Endothelial cell of umbilical vein (primary cell): ENCODE results near the gene FNDC8. TPM values are rescaled to one million over a fixed set of nuclear protein-coding genes. Genes with fewer than 3 reads are reported as not detected.

Experiments
- BruUV-seq: library from RNA; stranded (reverse); fragments of 400-500 nt; replicated peaks from 2 replicates; lab custom pipeline; 2021; lab: Mats Ljungman, UMichigan
- CTCF ChIA-PET: fragments of 300-600, 350-600 bp; sonication (Branson Sonifier 250); formaldehyde crosslinking; loops from one replicate; lab custom pipeline; 2021; ENCODE audit warnings: antibody characterized with exemption, inconsistent platforms; lab: Charles Lee
- POLR2A ChIA-PET: fragments of 300-600, 350-600 bp; sonication (Branson Sonifier 250); formaldehyde crosslinking; loops from one replicate; lab custom pipeline; 2021; ENCODE audit warnings: antibody characterized with exemption, inconsistent platforms; lab: Charles Lee
- DNase-seq: peaks from one replicate; pipeline ENCODE4 v3.0.0-alpha.2; 2011; ENCODE audit warnings: low read depth, low spot score
- FAIRE-seq: peaks from 2 replicates; lab custom pipeline; 2011; peaks lifted over from hg19 to GRCh38; lab: Jason Lieb, UNC
- H2AFZ ChIP-seq: 2 replicates; pipeline ENCODE4 v1.6.0; 2012; ENCODE audit warnings: low read depth, low read length, control low read depth, inconsistent platforms
- H3K27ac ChIP-seq: 2 replicates; pipeline ENCODE4 v1.5.1; 2011; ENCODE audit warnings: low read depth, mild to moderate bottlenecking, control low read depth, low read length, moderate library complexity; ENCODE audit not compliant: insufficient read depth
- H3K27me3 ChIP-seq, 2 experiments: 2 replicates each; pipeline versions ENCODE4 v1.6.0 to v1.6.1; 2011; ENCODE audit warnings: low read length in 2 of 2, mixed read lengths in 1 of 2; ENCODE audit not compliant: control insufficient read depth in 2 of 2, insufficient read depth in 2 of 2
- H3K36me3 ChIP-seq, 2 experiments: 2 replicates in 1 of 2; 3 replicates in 1 of 2; pipeline ENCODE4 v1.5.1; 2011; ENCODE audit warnings: low read length in 2 of 2, mild to moderate bottlenecking in 1 of 2, moderate library complexity in 1 of 2; ENCODE audit not compliant: control insufficient read depth in 2 of 2, insufficient read depth in 2 of 2; ENCODE audit errors: extremely low read depth in 1 of 2
- H3K4me1 ChIP-seq: 3 replicates; pipeline ENCODE4 v1.5.1; 2011; ENCODE audit warnings: mild to moderate bottlenecking, low read length; ENCODE audit not compliant: control insufficient read depth, insufficient read depth; ENCODE audit errors: extremely low read depth
- H3K4me2 ChIP-seq: 2 replicates; pipeline ENCODE4 v1.6.1; 2011; ENCODE audit warnings: low read length, control low read depth, mixed read lengths; ENCODE audit not compliant: insufficient read depth
- H3K4me3 ChIP-seq, 3 experiments: fragments of 200-600 bp in 1 of 3; sonication (generic), shearing (Covaris generic) in 1 of 3; replicated peaks in 1 of 3; 2 replicates each; pipeline ENCODE4 v1.5.1; 2011 to 2016; ENCODE audit warnings: control low read depth in 3 of 3, low read length in 3 of 3, mild to moderate bottlenecking in 2 of 3, inconsistent platforms in 1 of 3, low read depth in 1 of 3, moderate library complexity in 1 of 3; ENCODE audit not compliant: insufficient read depth in 1 of 3
- H3K79me2 ChIP-seq: 2 replicates; pipeline ENCODE4 v1.6.0; 2012; ENCODE audit warnings: low read length, inconsistent platforms; ENCODE audit not compliant: control insufficient read depth, insufficient read depth
- H3K9ac ChIP-seq: replicated peaks from 2 replicates; pipeline ENCODE3; 2011; ENCODE audit warnings: low read length, control low read depth; ENCODE audit not compliant: insufficient read depth; ENCODE audit errors: extremely low read depth
- H3K9me1 ChIP-seq: replicated peaks from 3 replicates; pipeline ENCODE4 v1.6.0; 2011; ENCODE audit warnings: mild to moderate bottlenecking, low read length; ENCODE audit not compliant: control insufficient read depth, insufficient read depth; ENCODE audit errors: extremely low read depth
- H3K9me3 ChIP-seq: replicated peaks from 2 replicates; pipeline ENCODE4 v1.5.1; 2012; ENCODE audit warnings: low read length, inconsistent platforms; ENCODE audit not compliant: control insufficient read depth, insufficient read depth
- H4K20me1 ChIP-seq: replicated peaks from 2 replicates; pipeline ENCODE3; 2011; ENCODE audit warnings: mild to moderate bottlenecking, low read length; ENCODE audit not compliant: control insufficient read depth, insufficient read depth; ENCODE audit errors: extremely low read depth
- EZH2 ChIP-seq: IDR thresholded peaks from 2 replicates; pipeline ENCODE4 v1.6.1; 2012; ENCODE audit warnings: borderline replicate concordance, low read depth, mild to moderate bottlenecking, moderate library complexity, low read length, inconsistent platforms; ENCODE audit not compliant: severe bottlenecking
- FOS ChIP-seq: IDR thresholded peaks from 2 replicates; pipeline ENCODE4 v1.6.1; 2011; ENCODE audit warnings: mild to moderate bottlenecking, low read length, moderate library complexity, borderline replicate concordance; ENCODE audit not compliant: insufficient read depth
- GATA2 ChIP-seq: IDR thresholded peaks from 2 replicates; pipeline ENCODE4 v1.7.0; 2011; ENCODE audit warnings: low read depth, mild to moderate bottlenecking, moderate library complexity, mixed read lengths, low read length; ENCODE audit not compliant: insufficient read length, insufficient read depth
- JUN ChIP-seq: IDR thresholded peaks from 2 replicates; pipeline ENCODE4 v1.6.1; 2011; ENCODE audit warnings: borderline replicate concordance, low read depth; ENCODE audit not compliant: insufficient read length, insufficient read depth
- MYC ChIP-seq: IDR thresholded peaks from one replicate; pipeline ENCODE4 v1.6.1; 2011; ENCODE audit warnings: mild to moderate bottlenecking, low read depth, low read length
- POLR2A ChIP-seq: IDR thresholded peaks from 2 replicates; pipeline ENCODE4 v1.6.1; 2012; ENCODE audit warnings: low read depth, mild to moderate bottlenecking, control low read depth, low read length
- POLR2AphosphoS5 ChIP-seq: IDR thresholded peaks from 2 replicates; pipeline ENCODE4 v1.6.1; 2012; ENCODE audit warnings: low read depth, mild to moderate bottlenecking, control low read depth, low read length, moderate library complexity; ENCODE audit not compliant: insufficient read depth
- dilution Hi-C: fragments of 300-500 bp; cut with MboI; formaldehyde crosslinking; loops from one replicate; pipeline ENCODE4 v1.15.0; 2019; ENCODE audit warnings: low sequenced_read_pairs; ENCODE audit not compliant: extremely low pct_ligation_motif_present
- intact Hi-C: fragments of 100-400 bp; cut with micrococcal nuclease; formaldehyde crosslinking; loops from one replicate; pipeline ENCODE4 v1.10.0; 2022
- polyA plus RNA-seq, 4 experiments: library from polyadenylated mRNA; depleted of rRNA in 3 of 4; stranded (reverse) in 3 of 4; unstranded in 1 of 4; fragments of >200 nt; gene quantifications; 2 replicates each; pipeline versions ENCODE4 v1.2.1 to v1.2.3, GENCODE V29; 2011 to 2012; ENCODE audit warnings: missing spikeins in 1 of 4
- total RNA-seq: library from RNA; stranded (reverse); gene quantifications from 2 replicates; pipeline ENCODE4 v1.2.3, GENCODE V29; 2021
- TF ChIP-seq, protein P1 (sequence below): IDR thresholded peaks from 2 replicates; pipeline ENCODE4 v1.6.1; 2011; ENCODE audit not compliant: insufficient read depth, insufficient read length
- TF ChIP-seq, protein P2 (sequence below), 2 donors: IDR thresholded peaks; 1 replicate in 1 of 2; 2 replicates in 1 of 2; pipeline ENCODE4 v1.5.1; 2011; ENCODE audit warnings: low read length in 2 of 2, mild to moderate bottlenecking in 2 of 2, moderate library complexity in 2 of 2, control low read depth in 1 of 2, inconsistent platforms in 1 of 2, low read depth in 1 of 2; ENCODE audit not compliant: insufficient read depth in 1 of 2; ENCODE audit errors: extremely low read depth in 1 of 2

The FNDC8 gene
- total and polyA plus RNA-seq, 2 donors (not counting 3 experiments of a cell fraction or from before 2014, with no cell fraction given) = not detected

DNA sequence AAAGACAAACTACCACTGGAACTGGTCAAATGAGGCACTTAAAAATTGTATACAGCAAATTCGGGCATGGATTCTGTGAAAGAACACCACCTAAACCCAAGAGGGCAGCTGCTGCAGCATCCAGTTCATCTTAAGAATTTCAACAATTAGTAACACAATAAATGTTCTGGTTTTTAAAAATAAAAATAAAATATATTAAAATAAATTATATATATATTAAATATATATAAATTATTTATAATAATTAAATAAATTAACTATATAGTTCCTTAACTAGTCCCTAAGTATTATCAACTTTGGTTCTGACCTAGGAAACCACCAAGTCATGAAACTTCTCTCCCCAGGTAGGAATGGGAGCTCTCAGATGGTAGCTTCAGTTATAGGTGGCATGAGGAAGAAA, 44.5 kb upstream of the FNDC8 start:
- Histone ChIP-seq H3K4me3 (no peak overlapping the region), H3K27me3 (no peaks in the 10 kb centered on the region), H3K9ac (no peak overlapping the region), H3K9me3 (no peaks in the 10 kb centered on the region), H4K20me1 (no peaks in the 10 kb centered on the region), H3K36me3 (no peaks in the 10 kb centered on the region), H3K27ac (no peak overlapping the region), H3K9me1 (no peaks in the 10 kb centered on the region), H3K79me2 (peaks cover 27% of the 10 kb centered on the region), H3K4me2 (no peak overlapping the region), H3K4me1 (peaks cover 5% of the 10 kb centered on the region), H2AFZ (no peak overlapping the region)
- intact Hi-C loops = no loop called here
- FAIRE-seq = no peak
- DNase-seq = no peak
- ChIA-PET POLR2A (no interaction called here), CTCF (interaction anchor here (1.0 to 1.6 kb wide), 2 partner anchors 10 to 13 kb away, joined by 4 read pairs; no protein-coding TSS in a partner anchor)
- dilution Hi-C loops = no loop called here
- TF ChIP-seq GATA2 (no peak), JUN (no peak)
- no TSS peak for BruUV-seq

DNA sequence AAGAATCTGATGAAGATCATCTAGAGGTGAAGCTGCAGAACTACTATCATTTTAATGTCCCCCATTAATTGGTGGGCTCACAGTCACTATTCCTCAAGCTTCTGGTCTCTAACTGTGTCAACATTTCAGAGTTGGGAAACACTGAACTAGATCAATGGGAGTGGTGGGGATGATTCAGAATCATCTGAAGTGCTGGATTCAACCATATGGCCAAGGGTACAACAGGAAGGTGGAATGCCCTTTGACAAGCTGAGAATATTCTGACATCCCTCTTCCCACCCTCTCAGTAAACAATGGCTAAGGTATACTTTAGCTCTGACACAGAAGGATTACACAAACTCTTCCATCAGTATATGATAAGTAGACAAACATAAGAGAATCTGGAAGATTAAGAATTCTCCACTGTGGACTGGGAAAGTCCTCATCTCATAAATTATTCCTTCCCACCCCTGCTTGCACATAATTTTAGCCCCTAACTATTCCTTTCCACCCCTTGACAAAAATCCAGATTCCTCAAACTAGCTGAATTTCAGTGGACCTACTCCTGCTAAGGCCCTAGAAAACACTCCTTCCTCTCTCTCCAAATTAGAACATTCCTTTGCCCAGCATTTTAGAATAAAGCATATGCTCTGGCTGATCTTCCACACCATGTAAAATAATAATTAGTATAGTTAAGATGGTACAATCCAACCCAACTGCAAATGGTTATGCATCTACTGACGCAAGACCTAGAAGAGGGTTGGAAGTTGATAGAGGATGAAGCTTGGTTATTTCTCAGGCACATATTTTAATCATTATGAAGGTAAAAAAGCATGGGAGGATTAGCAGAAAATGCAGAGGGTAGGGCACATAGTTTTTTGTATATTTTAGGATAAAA, 41.6 kb upstream of the FNDC8 start:
- CTCF ChIA-PET = no interaction called here
- BruUV-seq = no TSS peak

More for the DNA sequence above, 41.6 kb upstream of the FNDC8 start:
- POLR2A ChIA-PET = interaction anchor here (0.7 kb wide), 1 partner anchor 57 kb away, joined by 3 read pairs; no protein-coding TSS in a partner anchor
- no peak overlapping the region for H3K9ac ChIP-seq
- no peaks in the 10 kb centered on the region for H3K36me3 ChIP-seq
- no peak overlapping the region for H3K4me3 ChIP-seq
- TF ChIP-seq JUN (no peak), POLR2A (no peak), POLR2AphosphoS5 (no peak), FOS (no peak), MYC (no peak), GATA2 (no peak), EZH2 (no peak)
- TF ChIP-seq, protein P1, sequence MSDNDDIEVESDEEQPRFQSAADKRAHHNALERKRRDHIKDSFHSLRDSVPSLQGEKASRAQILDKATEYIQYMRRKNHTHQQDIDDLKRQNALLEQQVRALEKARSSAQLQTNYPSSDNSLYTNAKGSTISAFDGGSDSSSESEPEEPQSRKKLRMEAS = no peak
- TF ChIP-seq, protein P2, sequence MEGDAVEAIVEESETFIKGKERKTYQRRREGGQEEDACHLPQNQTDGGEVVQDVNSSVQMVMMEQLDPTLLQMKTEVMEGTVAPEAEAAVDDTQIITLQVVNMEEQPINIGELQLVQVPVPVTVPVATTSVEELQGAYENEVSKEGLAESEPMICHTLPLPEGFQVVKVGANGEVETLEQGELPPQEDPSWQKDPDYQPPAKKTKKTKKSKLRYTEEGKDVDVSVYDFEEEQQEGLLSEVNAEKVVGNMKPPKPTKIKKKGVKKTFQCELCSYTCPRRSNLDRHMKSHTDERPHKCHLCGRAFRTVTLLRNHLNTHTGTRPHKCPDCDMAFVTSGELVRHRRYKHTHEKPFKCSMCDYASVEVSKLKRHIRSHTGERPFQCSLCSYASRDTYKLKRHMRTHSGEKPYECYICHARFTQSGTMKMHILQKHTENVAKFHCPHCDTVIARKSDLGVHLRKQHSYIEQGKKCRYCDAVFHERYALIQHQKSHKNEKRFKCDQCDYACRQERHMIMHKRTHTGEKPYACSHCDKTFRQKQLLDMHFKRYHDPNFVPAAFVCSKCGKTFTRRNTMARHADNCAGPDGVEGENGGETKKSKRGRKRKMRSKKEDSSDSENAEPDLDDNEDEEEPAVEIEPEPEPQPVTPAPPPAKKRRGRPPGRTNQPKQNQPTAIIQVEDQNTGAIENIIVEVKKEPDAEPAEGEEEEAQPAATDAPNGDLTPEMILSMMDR (IDR thresholded peaks at IDR 0.05; ENCODE audit: extremely low read depth in 1 of 2, insufficient read depth in 1 of 2, low read depth in 1 of 2, low read length in 2 of 2) = no peak
- DNase-seq = no peak
- H3K27me3 ChIP-seq = no peaks in the 10 kb centered on the region
- H4K20me1 ChIP-seq = no peaks in the 10 kb centered on the region
- H3K9me1 ChIP-seq = no peaks in the 10 kb centered on the region
- no peaks in the 10 kb centered on the region for H3K9me3 ChIP-seq
- intact Hi-C loops = no loop called here
- no peak for FAIRE-seq
- peaks cover 30% of the 10 kb centered on the region for H3K79me2 ChIP-seq
- no peak overlapping the region for H3K4me2 ChIP-seq
- H2AFZ ChIP-seq = no peak overlapping the region
- dilution Hi-C loops = no loop called here
- peaks cover 19% of the 10 kb centered on the region for H3K4me1 ChIP-seq
- H3K27ac ChIP-seq = no peak overlapping the region
